ENCODE data around the gene CPT1B.

CPT1B gene

DNA sequence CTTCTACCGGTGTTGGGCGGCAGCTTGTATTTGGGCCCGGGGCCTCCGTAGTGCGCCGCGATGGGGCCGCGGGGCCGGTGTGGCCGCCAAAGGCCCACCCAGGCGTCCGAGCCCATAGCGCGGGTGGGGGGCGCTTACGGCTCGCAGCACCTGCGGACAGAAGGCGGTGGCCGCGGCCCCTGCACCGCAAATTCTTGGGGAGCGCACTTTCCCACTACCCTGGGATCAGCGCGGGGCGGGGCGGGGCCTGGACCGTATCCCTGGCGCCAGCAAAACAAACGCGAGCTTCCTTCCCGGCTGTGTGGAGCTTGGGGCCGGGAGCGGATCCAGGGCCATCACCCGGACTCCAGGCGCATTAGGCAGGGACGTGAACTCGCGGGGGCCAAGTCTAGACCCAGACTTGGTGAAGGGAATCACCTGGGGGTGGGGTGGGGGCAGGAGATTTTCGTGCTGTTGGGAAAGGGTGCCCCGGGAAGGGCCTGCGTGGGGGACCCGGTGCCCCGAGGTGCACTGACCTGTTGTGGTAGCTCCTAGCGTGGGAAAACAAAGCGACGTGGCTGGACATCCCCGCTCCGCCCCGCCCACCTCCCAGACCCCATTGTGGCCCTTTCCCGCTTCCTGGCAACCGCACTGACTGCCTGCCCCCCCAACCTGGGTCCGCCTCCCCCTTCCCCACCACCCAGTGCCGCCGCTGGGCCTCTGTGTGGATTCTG lies 46.1 kb downstream of the CPT1B start:
- peak; percentile 68 for FAIRE-seq
- no peak for DNase-seq (ENCODE audit: extremely low spot score, insufficient read length, low read depth)

DNA sequence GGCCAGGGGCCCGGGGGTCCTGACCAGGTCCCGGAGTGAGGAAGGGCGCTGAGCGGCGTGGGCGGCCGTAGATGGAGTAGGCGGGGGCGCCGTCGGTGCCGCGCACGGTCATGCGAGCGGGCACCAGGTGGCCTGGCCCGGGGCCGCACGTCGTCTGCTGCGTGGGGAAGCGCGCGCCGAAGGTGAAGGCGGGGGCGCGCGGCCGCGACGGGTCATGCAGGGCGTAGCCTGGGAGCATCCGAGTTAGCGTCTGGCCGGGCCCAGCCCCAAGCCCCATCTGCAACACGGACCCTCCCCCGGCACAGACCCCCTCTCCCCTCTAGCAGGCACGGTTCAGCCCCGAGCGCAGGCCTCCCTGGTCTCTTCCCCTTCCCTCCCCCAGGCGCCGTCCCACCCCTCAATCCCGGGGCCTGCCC lies 46.7 kb downstream of the CPT1B start:
- DNase-seq (ENCODE audit: extremely low spot score, insufficient read length, low read depth), result no peak
- peak; percentile 77 for FAIRE-seq

DNA sequence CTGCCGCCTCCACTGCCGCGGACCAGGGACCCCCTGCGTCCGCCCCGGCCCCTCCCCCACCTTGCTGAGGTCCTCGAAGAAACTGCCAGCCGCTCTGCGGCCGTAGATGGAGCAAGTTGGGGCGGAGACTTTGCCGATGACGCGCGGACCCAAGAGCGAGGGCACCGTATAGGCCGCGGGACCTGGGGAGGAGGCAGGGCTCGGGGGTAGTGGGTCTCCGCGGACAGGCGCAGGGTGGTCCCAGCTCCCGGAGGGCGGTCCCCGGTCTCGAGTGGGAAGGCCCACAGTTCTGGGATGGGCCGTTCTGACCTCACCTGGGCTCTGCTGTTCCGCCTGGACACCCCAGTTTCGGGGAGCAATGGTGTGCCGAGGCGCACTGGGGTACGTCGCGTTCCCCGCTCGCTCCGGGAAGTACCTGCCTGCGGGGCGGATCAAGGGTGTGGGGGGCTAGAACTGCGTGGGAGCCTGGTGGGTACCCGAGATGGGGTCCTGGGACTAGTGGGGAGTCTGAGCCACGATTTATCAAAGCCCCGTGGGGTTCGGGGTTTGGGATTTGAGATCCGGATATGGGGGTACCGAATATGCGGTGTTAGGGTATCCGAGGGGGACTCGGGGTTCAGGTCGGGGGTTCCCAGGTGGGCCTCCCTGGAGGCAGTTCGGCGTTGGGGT lies 47.2 kb downstream of the CPT1B start:
- FAIRE-seq (no peak), DNase-seq (ENCODE audit: extremely low spot score, insufficient read length, low read depth) (no peak)

DNA sequence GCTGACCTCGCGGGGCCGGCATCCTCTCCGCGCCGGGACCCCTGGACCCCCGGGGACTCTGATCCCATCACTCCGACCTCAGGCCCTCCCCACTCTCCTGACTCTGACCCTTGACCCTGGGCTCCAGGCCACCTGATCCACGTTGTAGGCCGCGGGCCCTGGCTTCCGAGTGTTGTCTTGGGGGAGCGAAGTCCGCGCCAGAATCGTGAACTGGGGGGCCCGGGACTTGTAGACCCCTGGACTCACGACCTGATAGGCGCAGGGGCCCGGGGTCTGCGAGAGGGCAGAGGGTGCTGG lies 47.7 kb downstream of the CPT1B start:
- no peak for DNase-seq (ENCODE audit: extremely low spot score, insufficient read length, low read depth)
- no peak for FAIRE-seq

DNA sequence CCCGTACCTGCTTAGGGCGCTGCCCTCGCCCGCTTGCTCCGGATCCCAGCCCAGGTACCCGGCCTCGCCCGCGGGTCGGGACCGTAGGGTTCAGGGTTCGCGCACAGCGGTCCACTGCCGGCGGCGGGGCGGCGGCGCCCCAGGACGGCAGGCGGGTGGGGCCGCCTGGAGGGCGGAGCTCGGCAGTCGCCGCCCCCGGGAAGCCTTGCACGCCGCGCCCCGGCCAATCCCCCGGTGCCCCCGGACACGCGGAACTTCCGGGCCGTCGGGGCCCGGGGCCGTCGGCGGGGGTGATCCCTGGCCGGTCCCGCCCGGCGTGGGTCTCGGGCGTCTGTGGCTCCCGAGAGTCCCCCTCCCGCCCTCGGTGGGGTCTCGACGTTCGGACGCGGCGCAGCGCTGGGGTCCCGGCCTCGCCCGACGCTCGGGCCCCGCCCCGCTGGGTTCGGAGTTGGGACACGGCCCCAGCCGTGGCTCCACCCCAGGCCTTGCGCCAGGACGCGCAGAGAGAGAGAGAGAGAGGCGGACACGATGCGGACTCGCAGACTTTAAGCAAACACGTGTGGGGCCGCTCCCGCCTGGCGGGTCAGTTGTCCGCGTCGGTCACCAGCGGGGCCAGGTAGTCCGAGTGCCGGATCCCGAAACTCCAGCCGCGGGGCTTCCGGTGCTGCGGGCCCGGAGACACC lies 48.2 kb downstream of the CPT1B start, which contains the start of gene TYMP:
TSS of gene TYMP (minus strand) at position 116 of the 683 bp plus-strand sequence. CDS start 303 bp downstream, outside the sequence.
- DNase-seq (ENCODE audit: extremely low spot score, insufficient read length, low read depth) (no peak), FAIRE-seq (peak; percentile 91)

DNA sequence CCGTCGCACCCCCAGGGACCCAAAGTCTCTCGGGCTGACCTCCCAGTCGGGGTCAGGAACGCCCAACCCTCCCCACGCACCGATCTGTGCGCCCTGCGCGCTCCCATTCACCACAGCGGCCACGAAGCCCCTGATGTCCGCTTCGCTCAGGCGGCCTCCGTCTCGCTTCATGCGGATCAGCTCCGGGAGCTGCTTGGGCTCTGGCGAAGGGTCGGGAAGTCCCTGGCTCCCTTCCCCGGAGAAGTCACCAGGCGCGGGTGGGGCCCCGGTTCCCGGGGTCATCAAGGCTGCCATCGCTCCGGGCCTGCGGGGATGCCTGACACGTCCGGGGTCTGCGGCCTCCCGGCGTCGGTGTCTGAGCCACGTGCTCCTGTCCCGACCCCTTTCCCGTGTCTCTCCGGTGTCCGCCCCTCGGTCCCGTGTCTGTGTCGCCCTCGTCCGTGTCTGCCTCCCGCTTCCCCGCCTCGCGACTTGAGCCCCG lies 48.8 kb downstream of the CPT1B start:
- no peak for DNase-seq (ENCODE audit: extremely low spot score, insufficient read length, low read depth)

DNA sequence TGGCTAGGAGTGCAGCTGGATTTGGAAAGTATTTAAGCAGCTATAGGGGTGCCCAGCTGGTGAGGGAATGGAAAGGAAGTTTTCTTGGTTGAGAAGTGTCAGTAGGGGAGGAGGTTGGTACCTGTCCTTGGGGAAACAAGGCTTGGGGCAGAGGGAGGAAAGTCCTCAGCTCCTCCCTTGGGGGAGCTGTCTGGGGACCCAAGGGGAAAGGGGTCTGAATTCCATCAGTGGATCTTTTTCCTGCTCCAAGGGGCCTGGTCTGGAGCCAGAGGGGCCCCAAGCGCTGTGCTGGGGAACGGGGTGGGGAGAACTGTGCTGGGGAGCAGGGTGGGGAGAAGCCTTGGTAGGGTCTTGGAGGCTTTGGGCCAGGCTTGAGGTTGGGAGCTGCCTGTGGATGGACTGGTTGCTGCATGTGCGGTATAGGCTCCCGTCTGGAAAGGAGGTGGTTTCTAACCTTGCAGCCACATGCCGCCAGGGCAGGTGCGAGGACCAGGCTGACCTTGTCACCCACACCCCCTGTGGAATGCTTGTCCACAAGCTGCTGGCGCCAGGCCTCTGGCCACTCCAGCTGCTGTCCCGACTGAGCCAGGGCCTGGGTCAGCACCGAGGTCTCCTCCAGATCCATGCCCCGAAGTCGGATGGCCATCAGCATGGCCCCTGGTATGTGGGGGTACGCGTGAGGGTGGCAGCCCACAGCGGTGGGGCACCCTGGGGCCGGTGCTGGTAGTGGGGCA lies 49.4 kb downstream of the CPT1B start:
- DNase-seq (ENCODE audit: extremely low spot score, insufficient read length, low read depth) (no peak), FAIRE-seq (no peak)

More for the DNA sequence above, 48.8 kb downstream of the CPT1B start:
- no peak for FAIRE-seq

DNA sequence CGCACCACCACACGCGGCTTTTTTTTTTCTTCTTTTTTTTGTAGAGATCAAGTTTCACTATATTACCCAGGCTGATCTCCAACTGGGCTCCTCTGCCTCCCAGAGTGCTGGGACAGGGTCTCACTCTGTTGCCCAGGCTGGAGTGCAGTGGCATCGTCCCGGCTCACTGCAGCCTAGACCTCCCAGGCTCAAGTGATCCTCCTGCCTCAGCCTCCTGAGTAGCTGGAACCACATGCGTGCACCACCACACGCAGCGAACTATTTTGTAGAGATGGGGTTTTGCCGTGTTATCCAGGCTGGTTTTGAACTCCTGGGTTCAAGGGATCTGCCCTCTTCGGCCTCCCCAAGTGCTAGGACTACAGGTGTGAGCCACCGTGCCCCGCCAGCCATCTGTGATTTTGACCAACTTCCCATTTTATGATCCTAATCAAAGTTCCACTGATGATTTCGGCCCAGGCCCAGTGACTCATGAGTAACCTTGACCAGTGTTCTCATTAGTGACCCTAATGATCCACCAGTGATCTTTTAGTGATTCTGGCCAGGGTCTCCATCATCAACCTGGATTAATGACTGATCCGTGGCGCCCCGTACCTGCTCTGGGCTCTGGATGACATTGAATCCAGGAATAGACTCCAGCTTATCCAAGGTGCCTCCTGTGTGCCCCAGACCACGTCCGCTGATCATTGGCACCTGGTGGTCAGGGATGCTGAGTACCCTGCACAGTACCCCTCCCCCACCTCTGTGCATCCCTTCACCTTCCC lies 50.1 kb downstream of the CPT1B start:
- DNase-seq (ENCODE audit: extremely low spot score, insufficient read length, low read depth) (no peak), FAIRE-seq (no peak)

DNA sequence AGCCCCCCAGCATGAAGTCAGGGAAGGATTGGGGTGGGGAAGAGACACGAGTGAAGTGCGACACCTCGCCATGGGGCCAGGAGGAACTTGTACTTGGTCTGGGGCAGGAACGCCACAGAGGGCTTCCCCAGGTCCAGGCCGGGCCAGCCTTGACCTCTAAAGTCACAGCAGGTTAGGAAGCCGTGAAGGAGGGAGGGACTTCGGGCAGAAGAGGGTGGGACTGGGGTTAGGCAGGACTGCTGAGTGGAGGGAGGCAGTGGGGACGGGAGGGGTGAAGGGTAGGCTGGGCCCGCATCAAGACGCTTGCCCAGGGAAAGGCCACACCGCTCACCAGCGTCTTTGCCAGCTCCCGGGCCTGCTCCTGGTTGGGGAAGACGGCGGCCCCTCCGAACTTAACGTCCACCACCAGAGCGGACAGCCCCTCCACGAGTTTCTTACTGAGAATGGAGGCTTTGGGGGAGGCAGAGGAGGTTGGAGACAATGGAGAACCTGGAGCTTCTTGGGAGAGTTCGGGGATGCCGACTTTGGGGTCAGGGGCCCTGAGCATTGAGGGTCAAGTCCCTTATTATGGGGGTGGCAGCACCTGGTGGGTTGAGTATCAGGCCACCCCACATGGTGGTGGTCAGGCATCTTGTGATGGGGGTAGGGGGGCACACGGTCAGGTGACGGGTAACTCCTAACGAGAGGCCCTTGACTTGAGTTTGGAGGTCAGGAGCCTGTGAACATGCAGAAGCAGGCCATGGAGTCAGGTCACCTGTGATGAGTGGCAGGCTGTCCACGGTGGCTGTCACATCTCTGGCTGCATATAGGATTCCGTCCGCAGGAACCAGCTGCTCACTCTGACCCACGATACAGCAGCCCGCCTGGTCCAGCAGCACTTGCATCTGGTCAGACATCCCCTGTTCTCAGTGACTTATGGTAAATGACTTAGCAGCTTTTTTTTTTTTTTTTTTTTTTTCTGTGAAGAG lies 51.1 kb downstream of the CPT1B start:
- DNase-seq (ENCODE audit: extremely low spot score, insufficient read length, low read depth), result no peak
- FAIRE-seq, result peak; percentile 97

DNA sequence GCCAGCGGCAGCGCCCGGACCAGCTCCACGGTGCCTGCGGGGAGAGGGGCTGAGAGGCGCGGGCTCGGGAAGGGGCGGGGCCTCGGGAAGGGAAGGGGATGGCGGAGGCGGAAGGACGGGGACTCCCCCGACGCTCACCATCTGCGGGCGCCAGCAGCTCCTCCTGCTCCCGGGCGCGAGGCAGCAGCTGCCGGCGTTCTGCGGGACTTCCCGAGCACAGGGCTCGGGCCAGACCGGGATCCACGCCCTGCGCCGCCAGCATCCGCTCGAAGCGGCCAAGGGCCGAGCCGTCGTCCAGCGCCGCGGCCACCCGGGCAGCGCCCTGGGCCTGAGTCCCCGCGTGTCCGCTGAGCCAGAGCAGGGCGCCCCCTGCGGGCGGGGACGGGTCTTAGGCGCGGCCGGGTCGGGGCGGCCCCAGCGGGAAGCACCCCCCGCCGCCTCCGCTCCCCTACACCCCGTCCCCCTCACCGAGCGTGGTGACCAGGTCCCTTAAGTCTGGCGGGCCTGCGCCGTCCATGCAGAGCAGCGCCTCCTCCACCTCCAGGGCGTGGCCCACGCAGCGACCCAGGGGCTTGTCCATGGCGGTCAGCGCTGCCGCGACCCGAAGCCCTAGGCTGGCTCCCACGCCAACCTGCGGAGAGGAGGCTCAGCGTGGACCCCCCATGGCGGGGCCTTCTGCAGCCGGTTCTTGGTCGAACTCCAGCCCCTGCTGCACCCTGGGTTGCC lies 52.0 kb downstream of the CPT1B start:
- DNase-seq (ENCODE audit: extremely low spot score, insufficient read length, low read depth) (peak; percentile 62), FAIRE-seq (peak; percentile 82)

DNA sequence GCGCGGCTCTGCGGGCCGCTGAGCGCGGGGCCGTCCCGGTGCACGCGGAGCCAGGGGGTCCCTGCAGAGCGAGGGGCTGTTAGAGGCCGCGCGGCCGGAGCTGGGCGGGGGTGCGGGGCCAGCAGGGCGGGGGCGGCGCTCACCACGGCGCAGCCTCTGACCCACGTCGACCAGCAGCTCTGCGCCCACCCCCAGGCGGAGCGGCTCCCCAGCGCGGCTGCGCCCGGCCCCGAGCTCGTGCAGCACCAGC lies 52.4 kb downstream of the CPT1B start:
- FAIRE-seq, result no peak
- no peak for DNase-seq (ENCODE audit: extremely low spot score, insufficient read length, low read depth)

DNA sequence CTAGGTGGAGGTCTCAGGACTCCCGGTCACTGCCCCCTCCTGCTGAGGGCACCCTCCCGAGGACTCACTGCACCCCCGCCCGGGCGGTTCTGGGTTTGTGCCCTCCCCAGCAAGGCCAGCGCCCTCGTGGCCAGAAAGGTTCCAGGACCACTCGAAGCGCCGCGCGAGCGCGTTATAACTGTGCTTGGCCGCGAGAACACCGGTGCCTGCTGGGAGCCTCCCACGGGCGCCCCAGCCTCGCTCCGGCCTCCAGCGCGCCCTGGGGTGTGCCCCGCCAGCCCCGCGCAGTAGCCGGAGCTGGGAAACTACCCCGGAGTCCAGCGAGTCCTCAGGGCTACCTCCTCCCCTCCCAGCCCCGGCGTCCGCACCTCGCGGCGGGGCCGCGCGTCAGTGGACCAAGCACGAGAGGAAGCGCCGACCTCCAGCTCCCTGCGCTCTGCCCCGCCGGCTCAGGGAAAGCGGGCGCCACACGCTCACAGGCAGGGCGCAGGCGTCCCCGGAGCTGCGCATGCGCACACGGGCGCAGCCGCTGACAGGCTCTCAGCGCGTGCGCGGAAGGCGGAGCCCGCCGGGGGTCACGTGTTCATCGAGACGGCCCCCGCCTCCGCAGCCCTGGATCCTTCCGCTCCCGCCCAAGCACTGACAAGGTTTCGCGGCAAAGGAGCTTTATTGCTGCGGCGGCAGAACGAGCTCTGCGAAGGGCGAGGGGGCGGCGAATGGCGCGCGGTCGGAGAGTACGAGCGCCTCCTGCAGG lies 52.9 kb downstream of the CPT1B start, which contains the start of gene SCO2:
TSS of gene SCO2 (minus strand) at position 495 of the 754 bp plus-strand sequence. CDS start 1,187 bp downstream, outside the sequence.
- FAIRE-seq, result peak; percentile 97
- DNase-seq (ENCODE audit: extremely low spot score, insufficient read length, low read depth), result peak; percentile 94

DNA sequence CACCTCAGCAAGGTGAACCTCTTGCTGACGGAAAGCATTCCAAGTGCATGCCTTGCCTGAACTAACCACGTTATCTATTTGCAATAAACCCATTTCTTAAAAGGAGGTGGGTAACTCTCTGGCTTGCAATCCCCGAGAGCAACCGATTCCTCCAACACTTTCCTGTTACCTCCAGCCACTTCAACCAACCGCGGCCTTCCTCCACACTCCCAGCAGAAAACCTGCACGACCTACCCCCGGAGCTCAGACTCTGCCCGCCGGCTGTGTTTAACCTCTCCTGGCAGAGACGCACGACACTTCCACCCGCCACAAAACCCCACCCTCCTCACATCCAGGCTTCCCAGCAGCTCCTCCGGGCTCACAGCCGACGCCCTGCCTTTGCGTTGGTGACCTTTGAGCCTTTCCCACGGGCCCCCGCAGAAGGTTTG lies 53.5 kb downstream of the CPT1B start:
- no peak for DNase-seq (ENCODE audit: extremely low spot score, insufficient read length, low read depth)

DNA sequence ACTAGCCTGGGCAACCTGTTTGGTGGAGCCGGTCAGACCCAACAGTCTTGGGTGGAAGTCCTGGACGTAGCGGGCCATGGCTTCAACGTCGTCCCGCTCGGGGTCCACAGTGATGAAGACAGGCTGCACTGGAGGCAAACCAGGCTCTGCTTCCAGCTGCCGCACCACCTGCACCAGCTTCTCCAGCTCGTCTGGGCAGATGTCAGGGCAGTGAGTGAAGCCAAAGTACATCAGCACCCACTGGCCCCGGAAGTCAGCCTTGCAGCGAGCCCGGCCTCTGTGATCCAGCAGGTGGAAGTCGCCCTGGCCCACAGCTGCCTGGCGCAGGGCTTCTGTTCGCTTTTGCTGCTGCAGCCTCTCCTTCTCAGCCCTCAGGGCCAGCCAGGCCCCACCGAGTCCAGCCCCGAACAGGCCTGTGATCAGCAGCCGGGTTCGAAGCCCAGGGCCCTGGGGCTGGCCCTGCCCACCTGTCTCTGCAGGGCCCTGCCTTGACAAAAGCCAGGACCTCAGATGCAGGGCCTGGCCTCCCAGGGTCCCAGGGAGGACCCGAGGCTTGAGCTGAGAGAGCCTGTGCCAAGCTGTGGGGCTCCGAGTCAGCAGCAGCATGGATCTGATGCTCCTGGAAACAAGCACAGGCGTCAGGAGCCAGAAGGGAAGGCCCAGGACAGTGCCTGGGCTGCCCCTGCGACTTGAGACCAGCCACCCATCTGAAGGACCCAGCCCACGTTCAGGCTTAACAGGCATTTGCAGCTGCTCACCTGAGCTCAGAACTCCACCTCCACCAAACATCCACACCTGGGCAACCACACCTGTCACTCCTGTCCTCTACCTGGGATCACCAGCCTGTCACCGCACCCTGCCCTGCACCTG lies 54.2 kb downstream of the CPT1B start:
- DNase-seq (ENCODE audit: extremely low spot score, insufficient read length, low read depth), result no peak
- FAIRE-seq, result no peak

More for the DNA sequence above, 53.5 kb downstream of the CPT1B start:
- FAIRE-seq, result no peak

DNA sequence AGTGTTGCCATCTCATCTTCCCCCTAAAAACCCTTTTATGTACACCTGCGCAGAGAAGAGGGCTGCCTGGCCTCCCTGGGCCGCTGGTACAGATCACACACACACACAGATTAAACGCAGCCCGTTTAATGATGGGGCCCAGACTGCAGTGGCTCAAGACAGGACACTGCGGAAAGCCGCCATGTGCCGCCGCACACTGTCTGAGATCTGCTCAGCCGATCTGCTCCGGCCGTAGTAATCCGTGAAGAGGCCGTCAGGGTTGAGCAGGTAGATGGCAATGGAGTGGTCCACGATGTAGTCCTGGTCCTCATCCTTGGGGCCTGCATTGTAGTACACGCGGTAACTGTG lies 54.8 kb downstream of the CPT1B start:
- FAIRE-seq (no peak), DNase-seq (ENCODE audit: extremely low spot score, insufficient read length, low read depth) (no peak)

DNA sequence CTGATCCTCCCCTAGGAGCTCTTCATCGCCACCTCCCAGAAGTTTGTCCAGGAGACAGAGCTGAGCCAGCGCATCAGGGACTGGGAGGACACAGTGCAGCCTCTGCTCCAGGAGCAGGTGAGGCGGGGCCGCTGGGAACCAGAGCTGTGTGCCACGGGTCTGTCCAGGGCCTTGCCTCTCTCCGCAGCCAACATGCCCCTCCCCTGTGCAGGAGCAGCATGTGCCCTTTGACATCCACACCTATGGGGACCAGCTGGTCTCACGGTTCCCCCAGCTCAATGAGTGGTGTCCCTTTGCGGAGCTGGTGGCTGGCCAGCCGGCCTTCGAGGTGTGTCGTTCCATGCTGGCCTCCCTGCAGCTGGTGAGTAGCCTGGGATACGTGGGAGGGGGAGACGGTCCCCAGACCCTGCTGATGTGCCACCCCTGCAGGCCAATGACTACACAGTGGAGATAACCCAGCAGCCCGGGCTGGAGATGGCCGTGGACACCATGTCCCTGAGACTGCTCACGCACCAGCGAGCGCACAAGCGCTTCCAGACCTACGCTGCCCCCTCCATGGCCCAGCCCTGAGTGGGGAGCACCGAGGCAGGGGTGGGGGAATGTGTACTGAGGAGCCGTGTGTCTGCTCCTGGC lies 55.3 kb downstream of the CPT1B start:
- FAIRE-seq (no peak), DNase-seq (ENCODE audit: extremely low spot score, insufficient read length, low read depth) (no peak)

Measured in GM18507 (cell line).